Measurements from ENCODE around the gene DNAAF6.
"Not testable (repeated sequence)": the region's sequence is repeated elsewhere in the genome, so short reads cannot be mapped to it uniquely, and the experiment has no call there.

Gene DNAAF6

DNA sequence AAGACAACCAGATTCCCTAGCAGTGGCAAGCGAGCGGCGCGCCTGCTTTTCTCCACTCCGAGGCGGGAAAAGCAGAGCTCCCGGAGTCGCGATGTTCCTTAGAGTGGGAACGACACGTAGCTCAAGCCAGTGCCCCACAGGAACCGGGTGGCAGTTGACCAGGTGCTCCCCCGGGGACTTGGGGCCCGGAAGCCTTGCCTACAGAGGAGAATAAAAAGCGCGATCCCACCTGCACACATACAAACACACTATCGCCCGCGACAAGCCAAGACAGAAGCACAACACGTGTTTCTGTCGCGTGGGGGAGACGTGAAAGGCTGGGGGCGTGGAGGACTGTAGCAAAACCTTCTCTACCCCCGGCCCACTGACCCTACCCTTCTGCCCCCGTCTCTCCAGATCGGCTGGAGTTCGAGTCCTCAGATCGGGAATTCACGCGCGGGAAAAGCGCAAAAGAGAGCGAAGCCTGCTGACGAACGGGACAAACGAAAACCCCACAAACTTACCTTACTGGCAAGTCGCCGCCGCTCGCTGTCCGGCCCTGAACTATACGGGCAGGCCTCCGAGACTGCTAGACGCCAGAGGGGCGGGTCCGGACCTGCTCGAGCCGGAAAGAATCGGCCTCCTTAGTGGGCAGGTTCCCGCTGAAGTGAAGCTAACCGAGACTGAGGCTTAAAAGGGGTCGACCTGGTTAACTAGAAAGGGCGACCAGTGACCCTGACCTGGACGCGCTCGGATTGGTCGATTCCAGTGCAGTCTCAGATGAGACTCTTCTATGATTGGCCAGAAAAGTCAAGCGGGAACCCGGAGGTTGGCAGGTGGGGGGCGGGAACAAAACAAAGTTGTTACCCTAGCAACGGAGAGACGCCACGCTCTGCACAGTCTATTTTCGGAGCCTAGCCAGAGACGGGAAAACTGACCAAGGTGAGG, at the start of gene DNAAF6, which contains the start of gene NUP62CL:
Gene DNAAF6 (plus strand): TSS at position 842 of the 927 bp plus-strand sequence. CDS start 6,265 bp downstream, outside the sequence.
Gene NUP62CL (minus strand): TSS at position 664 of the 927 bp plus-strand sequence. CDS start 31,287 bp downstream, outside the sequence.
- DNase-seq = peak; percentile 82

DNA sequence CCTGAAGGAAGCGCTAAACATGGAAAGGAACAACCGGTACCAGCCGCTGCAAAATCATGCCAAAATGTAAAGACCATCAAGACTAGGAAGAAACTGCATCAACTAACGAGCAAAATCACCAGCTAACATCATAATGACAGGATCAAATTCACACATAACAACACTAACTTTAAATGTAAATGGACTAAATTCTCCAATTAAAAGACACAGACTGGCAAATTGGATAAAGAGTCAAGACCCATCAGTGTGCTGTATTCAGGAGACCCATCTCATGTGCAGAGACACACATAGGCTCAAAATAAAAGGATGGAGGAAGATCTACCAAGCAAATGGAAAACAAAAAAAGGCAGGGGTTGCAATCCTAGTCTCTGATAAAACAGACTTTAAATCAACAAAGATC, 48.8 kb upstream of the DNAAF6 start:
- not testable (repeated sequence) for DNase-seq

DNA sequence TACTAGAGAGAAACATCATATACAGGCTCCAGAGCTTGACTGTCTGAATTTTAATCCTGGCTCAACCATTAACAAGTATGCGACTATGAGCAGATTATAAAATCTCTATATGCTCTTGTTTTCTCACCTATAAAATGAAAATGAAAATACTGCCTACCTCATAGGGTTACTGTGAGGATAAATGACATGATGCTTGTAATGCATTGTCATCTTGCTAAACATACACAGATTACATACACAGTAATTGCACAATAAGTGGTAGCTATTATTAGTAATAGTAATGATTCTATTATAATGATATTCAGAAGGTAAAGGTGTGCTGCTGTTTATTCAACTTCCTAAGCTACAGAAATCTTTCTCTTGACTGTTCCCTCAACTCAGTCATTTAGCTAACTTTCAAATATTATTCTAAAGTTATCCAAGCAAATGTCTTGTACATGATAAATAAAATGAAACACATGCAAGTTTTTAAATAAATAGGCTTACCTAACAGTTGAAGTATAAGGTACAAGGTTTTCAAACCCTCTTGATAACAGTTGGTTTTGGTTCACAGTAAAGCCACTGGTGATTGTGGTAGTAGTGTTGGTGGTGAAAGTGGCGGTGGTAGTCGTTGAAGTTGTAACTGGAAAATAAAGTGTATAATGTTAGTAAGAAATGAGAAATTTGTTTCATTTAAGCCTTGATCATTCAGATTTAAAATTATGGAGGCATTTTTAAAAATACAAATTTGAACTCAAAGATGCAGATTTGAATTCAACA, 39.1 kb upstream of the DNAAF6 start:
- no peak for DNase-seq

DNA sequence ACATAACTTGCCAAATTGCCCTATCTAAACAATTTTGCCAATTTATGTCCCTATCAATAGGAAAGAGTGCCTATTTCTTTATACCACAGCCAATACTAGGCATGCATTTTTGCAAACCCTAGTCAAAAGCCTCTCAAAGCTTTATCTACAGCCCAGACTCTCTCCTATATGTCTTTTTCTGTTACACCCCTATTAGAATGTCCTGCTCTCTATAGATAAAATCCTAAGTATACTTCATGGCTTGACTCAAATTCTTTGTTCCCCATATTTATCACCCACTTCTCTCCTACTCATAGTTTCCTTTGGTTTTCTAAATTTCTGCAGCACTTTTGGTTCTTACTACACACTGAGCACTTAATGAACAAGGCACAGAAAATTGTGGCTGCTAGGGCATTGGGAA, 38.2 kb upstream of the DNAAF6 start:
- no peak for DNase-seq

DNA sequence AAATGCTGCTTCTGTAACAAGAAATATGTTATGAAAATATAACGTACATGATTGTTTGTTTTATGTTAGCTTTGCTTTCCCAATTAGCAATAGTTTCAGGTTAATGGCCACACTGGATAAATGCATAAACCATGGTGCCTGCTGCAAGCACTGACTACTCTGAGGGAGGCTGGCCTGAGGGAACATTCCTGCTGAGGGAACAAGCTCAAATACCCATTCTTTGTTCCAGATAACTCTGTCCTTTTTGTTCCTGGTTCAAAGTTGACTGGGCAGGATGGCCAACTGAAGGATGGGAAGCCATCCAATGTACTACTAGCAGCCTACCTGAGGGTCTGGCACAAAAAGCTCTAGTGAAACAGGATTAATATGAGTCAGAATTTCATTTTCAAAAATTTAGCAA, 37.7 kb upstream of the DNAAF6 start:
- DNase-seq = no peak

DNA sequence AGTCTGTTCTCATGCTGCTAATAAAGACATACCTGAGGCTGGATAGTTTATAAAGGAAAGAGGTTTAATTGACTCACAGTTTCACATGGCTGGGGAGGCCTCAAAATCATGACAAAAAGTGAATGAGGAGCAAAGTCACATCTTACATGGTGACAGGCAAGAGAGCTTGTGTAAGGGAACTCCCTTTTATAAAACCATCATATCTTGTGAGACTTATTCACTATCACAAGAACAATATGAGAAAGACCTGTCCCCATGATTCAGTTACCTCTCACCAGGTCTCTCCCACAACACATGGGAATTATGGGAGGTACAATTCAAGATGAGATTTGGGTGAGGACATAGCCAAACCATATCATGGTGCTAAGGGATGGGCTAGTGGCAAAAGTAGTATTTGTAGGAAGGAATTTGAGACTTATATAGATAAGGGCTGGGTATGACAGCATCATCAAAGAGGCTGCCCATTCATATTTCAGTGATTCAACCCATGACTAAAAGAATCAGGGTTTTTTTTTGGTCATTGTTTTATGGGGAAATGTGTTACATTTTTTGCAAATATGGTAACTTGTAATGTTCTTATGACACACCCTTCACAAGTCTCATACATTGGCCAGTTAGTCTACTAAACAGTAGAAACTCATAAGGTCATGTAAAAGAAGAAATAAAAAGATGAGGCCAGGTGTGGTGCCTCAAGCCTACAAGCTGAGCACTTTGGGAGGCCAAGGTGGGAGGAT, 34.9 kb upstream of the DNAAF6 start:
- DNase-seq = no peak

DNA sequence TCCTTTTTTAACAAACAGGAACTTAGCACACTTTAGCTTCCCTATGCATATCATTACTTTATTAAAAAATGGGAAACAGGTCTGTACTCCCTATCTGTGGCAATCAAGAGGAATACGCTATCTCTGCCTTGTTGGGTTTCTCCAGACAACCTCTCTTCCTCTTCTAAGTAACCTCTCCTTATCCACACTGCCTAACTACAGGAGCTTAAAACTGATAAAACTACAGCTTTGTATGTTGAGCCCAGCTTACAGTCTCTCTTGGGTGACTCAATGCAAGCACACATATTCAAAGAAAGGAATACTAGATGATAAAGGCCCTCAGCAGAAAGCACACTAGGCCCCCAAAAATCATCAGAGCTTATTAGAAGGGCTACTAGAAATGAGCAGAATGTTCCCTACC, 9.1 kb upstream of the DNAAF6 start:
- DNase-seq = no peak

DNA sequence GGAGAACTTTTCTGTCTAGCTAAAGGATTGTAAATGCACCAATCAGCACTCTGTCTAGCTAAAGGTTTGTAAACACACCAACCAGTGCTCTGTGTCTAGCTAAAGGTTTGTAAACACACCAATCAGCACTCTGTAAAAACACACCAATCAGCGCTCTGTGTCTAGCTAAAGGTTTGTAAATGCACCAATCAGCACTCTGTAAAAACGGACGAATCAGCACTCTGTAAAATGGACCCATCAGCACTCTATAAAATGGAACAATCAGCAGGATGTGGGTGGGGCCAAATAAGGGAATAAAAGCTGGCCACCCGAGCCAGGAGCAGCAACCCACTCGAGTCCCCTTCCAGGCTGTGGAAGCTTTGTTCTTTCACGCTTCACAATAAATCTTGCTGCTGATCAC, 8.3 kb upstream of the DNAAF6 start:
- DNase-seq = not testable (repeated sequence)

DNA sequence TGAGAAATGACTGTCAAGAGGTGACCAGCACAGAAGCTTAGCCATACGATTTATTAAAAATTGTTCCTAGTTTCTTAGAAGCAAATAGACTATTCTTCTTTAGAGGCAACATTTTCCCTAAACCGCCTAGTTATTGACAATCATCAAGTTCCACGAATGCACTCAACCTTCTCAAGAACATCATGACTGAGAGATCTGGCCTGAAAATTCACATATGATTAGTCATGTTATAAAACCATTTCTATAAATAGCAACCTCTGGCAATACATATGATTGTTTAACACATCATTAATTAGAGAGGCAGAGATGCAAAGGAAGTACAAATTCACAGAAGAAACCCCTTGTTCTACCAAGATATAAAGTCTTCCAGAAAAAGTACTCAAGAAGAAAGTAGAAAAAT, 6.9 kb upstream of the DNAAF6 start:
- DNase-seq = no peak

DNA sequence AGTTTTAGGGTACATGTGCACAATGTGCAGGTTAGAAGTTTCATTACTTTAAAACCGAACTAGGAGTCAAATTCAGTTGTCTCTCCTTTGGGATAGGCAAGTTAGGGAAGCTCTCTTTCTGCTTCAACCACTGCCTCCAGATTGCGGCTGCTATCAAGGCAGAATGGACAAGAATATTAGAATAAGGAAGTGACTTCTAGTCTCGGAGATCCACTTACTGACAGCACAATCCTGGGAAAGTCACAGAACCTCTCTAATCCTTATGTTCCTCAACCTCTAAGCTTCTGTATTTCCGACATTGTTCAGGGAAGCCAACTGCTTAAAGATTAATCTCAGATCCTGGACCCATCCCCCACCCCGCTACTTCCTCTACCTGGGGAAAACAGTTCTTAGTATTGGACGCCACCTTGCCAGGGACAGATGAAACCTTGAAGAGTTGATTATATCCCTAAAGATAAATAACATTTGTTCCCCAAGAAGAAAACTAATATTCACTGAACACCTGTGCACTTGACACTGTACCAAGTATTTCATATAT, 2.3 kb upstream of the DNAAF6 start:
- no peak for DNase-seq

DNA sequence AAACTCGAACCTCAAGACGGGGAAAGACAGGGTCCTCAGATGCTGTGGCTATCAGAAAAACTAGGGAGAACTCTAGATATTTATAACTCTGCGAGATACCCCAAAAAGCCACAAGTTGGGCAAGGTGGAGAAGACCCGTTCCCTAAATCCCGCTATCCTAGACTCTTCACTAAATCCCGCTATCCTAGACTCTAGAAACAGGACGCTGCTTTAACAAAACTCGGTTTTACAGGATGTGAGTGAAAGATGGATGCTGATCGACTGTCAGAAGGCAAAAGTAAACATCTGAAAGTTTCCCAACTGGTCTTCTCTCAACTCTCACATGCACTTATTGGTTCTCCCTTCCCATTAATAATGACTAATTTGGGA, 270 bp downstream of the DNAAF6 start:
- no peak for DNase-seq

DNA sequence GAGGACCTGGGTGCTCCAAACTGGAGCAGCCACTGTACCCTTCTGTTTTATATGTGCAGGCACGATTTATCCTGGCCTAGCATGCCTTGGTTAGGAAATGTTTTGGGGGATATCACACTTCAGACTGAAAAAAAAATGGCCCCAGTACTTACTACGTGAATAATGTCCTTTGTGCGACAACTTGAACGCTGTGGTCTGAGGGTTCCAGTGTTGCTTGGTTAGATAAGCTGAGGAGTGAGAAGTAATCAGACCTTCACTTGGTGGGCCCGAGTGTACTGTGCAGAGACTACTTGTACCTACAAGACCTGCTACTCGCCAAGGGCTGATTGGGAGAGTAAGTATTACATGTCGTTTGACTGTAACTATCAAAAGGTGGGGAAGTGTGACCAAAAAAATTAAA, 678 bp downstream of the DNAAF6 start:
- DNase-seq = no peak

DNA sequence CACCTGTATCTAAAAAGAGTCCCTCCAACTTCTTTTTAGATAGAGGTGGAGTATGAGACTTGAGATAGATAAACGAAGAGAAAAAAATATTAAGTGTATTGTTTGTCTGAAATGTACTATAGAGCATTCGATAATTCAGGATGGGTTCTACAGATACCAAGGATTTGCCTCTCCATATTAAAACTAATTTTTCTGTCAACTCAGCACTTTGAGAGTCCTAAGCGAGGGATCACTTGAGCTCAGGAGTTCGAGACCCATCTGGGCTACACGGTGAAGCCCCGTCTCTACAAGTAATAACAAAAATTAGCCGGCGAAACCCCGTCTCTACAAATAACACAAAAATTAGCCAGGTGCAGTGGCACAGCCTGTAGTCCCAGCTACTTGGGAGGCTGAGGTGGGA, 1.5 kb downstream of the DNAAF6 start:
- DNase-seq = no peak

DNA sequence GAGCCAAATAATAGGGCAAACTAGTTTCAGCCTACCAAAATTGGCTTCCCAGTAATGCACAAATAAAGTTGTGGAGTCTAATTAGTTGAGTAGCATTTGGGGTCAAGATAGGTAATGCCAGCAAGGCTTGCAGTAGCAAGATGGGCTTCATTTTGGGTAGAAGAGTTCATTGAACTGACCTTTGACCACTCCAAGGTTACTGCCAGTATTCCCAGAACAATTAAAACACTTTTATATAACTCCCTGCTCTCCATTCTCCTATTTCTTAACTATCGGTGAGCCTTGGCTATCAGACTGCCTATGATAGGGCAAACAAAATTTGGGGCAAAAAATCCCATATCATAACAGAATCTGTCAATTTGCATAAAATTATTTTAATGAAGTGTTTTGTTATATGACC, 7.1 kb downstream of the DNAAF6 start:
- no peak for DNase-seq

DNA sequence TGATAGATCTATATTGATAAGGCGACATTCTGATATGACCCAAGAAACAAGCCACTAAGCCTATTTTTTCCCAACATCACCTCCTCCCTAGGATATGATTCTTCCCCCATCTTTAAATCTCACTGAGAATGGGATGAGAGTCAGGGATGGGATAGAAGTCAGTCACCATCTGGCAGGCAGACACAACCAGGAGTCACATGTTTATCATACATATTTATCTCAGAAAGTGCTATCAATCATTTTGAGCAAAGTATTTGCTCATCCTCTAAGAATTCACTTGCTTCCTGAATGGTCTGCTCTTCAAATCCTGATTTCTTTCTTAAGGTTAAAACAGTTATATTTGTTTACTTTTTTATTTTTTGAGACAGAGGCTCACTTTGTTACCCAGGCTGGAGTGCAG, 20.3 kb downstream of the DNAAF6 start:
- DNase-seq = no peak

DNA sequence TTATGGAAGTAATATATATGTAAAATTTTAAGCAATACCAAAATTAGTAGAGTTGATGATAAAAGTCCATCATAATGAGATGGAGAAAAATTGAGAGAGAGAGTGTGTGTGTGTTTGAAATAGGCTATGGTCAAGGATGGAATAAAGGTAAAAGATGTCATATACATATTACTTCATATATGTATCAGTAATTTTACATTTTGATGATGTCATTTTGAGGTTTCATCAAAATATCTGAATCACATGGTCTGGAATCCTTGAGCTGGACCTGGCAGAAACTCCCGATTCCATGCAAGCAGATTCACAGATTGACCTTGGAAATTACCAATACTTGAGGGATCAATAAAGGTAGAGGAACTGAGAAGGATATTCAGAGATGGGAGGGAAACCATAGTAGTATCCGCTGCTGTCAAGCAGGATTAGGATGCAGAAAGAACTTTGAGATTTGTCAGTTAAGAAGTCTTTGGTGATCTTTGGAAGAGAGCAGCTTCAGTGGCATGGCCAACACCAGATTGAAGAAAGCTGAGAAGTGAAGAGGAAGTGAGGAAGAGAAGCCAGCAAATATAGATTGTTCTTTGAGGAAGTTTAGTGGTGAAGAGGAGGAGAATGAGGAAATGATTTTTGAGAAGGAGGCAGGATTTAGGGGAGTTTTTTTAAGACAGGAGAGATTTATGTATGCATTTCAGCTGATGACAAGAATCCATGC, 21.5 kb downstream of the DNAAF6 start:
- no peak for DNase-seq

DNA sequence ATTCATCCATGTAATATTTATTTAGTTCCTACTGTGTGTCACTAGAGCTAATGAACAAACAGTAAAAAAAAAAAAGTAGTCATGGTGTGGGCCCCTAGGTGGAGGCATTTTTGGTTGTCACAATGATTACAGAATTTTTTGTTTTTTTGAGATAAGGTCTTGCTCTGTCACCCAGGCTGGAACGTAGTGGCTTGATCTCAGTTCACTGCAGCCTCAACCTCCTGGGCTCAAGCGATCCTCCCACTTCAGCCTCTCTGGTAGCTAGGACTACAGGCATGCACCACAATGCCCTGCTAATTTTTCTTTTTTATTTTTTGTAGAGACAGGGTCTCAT, 22.0 kb downstream of the DNAAF6 start:
- no peak for DNase-seq

DNA sequence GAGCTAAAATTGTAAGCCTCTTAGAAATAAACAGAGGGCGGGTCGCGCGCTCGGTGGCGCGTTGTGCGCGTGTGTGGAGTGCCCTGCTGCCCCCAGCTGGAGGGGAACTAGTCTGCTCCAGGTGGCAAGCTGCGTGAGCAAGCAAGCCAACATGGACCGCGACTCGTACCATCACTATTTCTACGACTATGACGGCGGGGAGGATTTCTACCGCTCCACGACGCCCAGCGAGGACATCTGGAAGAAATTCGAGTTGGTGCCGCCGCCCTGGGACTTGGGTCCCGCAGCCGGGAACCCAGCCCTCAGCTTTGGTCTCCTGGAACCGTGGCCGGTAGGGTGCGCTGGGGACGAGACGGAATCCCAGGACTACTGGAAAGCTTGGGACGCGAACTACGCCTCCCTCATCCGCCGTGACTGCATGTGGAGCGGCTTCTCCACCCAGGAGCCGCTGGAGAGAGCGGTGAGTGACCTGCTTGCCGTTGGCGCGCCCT, 66.1 kb downstream of the DNAAF6 start:
- DNase-seq = no peak

DNA sequence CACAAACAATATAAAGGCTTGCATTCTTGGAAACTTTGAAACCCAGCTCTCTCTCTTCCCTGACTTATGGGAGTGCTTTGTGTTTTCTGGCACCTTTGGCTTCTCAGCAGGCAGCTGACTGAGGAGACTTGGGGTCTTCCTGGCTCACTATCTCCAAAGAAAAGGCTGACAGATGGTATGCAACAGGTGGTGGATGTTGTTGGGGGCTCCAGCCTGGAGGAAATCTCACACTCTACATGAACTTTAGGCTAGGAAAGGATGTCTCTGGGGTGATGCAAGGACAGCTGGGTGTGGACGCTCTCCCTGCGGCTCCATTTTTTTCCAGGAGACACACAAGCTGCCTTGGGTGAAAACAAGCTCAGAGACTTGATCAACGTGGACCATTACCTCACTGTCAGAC, 67.4 kb downstream of the DNAAF6 start:
- DNase-seq = no peak

DNA sequence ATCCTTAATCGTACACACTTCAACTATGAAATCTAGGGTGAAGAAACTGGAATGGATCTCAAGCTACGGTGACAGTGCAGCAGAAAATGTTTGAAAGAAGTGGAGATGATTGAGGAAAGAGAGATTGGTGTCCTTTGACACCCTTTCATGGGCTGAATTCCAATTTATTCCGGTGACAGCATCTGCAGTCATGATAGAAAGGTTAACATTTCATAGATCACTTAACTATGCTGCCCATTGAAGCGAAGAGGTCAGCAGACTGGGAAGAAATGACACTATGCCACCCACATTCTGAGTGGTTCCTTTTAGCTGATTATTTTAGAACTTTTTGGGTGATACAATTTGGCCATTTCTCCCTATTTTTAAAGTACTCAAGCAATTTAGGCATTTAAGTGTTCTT, 82.3 kb downstream of the DNAAF6 start:
- DNase-seq = no peak

DNA sequence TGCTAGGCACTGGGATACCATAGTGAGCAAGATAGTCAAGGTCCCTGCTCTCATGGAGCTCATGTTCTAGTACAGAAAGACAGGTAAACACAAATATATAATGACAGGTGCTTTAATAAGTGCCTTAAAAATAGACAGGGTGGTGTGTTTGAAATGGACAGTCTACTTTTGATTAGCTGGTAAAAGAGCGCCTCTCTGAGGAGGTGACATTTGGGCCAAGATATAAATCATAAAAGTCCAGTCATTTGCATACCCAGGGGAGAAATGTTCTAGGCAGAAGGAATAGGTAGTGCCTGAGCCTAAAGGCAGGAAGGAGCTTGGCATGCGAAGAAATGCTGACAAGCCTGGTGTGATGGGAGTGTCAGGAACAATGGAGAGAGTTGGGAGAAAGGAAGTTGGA, 83.6 kb downstream of the DNAAF6 start:
- DNase-seq = no peak

DNA sequence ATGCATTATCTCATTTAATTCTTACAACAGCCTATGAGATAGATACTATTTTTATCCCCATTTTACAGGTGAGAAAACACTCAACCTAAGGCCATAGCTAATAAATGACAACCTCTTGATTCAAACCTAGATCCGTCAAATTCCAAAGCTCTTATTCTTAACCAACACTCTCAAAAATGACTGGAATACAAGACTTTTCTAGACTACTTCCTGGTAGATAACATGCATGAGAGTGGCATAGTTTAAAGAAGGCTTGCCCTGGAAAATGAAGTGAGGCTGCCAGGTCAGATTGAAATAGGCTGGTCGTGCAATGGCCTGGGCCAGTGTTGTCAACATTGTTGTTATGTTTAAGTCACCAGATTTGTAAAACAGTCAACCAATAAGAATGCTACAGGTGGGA, 86.6 kb downstream of the DNAAF6 start:
- DNase-seq = no peak

All from activated CD4-positive, alpha-beta T cell treated with anti-CD3 and anti-CD28 coated beads, Interleukin-10, Interleukin-2, amounts not matched to agents 100 ng/mL and 50 ng/mL, durations not matched to agents 16 hours and 8 hours (primary cell).